ENCODE data around the gene ARID3A. TPM values are rescaled to one million over a fixed set of nuclear protein-coding genes. Genes with fewer than 3 reads are reported as not detected.

Gene ARID3A
- total RNA-seq, 4 donors from 2014 or later, result 2.8 to 11.0 (median 4.9) TPM

- Histone ChIP-seq H3K4me1 (peaks cover 2 to 33% (median 25%) of the 10 kb centered on the region in 4 donors), H3K9me3 (no peaks in the 10 kb centered on the region), H3K27ac (peak overlapping the region in 1 of 4 donors; percentile 90), H3K36me3 (peaks cover 0 to 8% (median 0%) of the 10 kb centered on the region in 3 donors), H3K27me3 (no peaks in the 10 kb centered on the region), H3K4me3 (no peak overlapping the region)
- no peak for TF ChIP-seq POLR2A (IDR thresholded peaks at IDR 0.05)
- TF ChIP-seq, protein P1, sequence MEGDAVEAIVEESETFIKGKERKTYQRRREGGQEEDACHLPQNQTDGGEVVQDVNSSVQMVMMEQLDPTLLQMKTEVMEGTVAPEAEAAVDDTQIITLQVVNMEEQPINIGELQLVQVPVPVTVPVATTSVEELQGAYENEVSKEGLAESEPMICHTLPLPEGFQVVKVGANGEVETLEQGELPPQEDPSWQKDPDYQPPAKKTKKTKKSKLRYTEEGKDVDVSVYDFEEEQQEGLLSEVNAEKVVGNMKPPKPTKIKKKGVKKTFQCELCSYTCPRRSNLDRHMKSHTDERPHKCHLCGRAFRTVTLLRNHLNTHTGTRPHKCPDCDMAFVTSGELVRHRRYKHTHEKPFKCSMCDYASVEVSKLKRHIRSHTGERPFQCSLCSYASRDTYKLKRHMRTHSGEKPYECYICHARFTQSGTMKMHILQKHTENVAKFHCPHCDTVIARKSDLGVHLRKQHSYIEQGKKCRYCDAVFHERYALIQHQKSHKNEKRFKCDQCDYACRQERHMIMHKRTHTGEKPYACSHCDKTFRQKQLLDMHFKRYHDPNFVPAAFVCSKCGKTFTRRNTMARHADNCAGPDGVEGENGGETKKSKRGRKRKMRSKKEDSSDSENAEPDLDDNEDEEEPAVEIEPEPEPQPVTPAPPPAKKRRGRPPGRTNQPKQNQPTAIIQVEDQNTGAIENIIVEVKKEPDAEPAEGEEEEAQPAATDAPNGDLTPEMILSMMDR (IDR thresholded peaks at IDR 0.05), result no peak
- no peak for DNase-seq
These were observed 2.8 kb downstream of the ARID3A start for GRCh38 chr19:928471-929202.

- Histone ChIP-seq H3K27me3 (no peaks in the 10 kb centered on the region), H3K4me3 (no peak overlapping the region), H3K27ac (no peak overlapping the region), H3K36me3 (peaks cover 0 to 8% (median 0%) of the 10 kb centered on the region in 3 donors), H3K4me1 (peaks cover 6 to 40% (median 22%) of the 10 kb centered on the region in 4 donors), H3K9me3 (no peaks in the 10 kb centered on the region)
- TF ChIP-seq, protein P1 (IDR thresholded peaks at IDR 0.05), result no peak
- no peak for TF ChIP-seq POLR2A (IDR thresholded peaks at IDR 0.05)
- no peak for DNase-seq
These were observed 3.5 kb downstream of the ARID3A start for GRCh38 chr19:929203-929890.

DNA sequence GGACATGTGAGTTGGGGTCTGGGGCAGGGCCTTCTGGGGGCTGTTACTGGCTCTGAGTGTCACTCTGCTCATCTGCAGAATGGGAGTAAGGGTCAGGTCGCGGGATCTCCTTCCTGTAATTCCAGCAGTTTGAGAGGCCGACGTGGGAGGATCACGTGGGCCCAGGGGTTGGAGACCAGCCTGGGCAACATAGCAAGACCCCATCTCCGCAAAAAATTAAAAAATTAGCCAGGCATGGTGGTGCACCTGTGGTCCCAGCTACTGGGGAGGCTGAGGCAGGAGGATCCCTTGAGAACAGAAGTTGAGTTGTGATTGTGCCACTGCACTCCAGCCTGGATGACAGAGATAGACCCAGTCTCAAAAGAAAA is 4.0 kb downstream of the ARID3A start:
- Histone ChIP-seq H3K36me3 (peaks cover 0 to 8% (median 0%) of the 10 kb centered on the region in 3 donors), H3K9me3 (no peaks in the 10 kb centered on the region), H3K27me3 (no peaks in the 10 kb centered on the region), H3K4me1 (peaks cover 8 to 43% (median 19%) of the 10 kb centered on the region in 4 donors), H3K27ac (no peak overlapping the region), H3K4me3 (no peak overlapping the region)
- no peak for DNase-seq
- TF ChIP-seq, protein P1 (IDR thresholded peaks at IDR 0.05), result no peak
- no peak for TF ChIP-seq POLR2A (IDR thresholded peaks at IDR 0.05)

DNA sequence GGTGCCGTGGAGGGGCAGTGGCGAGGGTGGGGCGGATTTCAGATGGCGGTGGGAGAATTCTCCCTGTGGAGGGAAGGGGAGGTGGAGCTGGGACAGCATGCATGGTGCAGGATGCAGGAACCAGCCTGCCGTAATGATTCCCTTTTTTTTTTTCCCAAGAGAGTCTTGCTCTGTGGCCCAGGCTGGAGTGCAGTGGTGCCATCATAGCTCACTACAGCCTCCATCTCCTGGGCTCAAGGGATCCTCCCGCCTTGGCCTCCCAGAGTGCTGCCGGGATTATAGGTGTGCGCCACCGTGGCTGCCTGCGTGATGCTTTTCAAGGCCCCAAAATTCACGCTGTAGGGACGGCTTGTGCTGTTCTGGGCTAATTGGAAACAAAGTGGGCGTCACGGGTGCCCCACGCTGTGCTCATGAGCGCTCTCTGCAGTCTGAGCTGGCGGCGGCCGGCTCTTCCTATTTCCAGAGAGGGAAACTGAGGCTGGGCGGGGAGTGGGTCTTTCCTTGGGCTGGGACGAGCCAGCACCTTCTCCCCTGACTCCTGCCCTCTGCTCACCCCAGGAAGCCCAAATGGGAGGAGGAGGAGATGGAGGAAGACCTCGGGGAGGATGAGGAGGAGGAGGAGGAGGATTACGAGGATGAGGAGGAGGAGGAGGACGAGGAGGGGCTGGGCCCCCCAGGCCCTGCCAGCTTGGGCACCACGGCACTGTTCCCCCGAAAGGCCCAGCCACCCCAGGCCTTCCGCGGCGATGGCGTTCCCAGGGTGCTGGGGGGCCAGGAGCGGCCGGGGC is 6.2 kb downstream of the ARID3A start:
- peak overlapping the region; percentile 32 to 69 (median 63) for H3K27ac ChIP-seq
- H3K4me3 ChIP-seq, result peak overlapping the region in 1 of 4 donors; percentile 15
- H3K4me1 ChIP-seq, result peaks cover 11 to 46% (median 20%) of the 10 kb centered on the region in 4 donors
- no peak for DNase-seq
- no peaks in the 10 kb centered on the region for H3K27me3 ChIP-seq
- TF ChIP-seq POLR2A (IDR thresholded peaks at IDR 0.05), result no peak
- TF ChIP-seq, protein P1 (IDR thresholded peaks at IDR 0.05), result no peak
- H3K36me3 ChIP-seq, result peaks cover 0 to 8% (median 0%) of the 10 kb centered on the region in 3 donors
- no peaks in the 10 kb centered on the region for H3K9me3 ChIP-seq

All from Peyer's patch (tissue), 4 donors.